GM12875 (cell line): ENCODE results near the gene CUL9.

ENCODE experiments used
- H3K4me3 ChIP-seq: one replicate; pipeline ENCODE4 v1.5.1; 2011; ENCODE audit warnings: low read depth, low read length, control low read depth
- TF ChIP-seq, protein P1 (sequence below): IDR thresholded peaks from 2 replicates; pipeline ENCODE4 v1.5.1; 2011; ENCODE audit warnings: low read depth, mild to moderate bottlenecking, control low read depth, inconsistent platforms, low read length, moderate library complexity, borderline replicate concordance; ENCODE audit not compliant: insufficient read depth

Gene CUL9

GRCh38 chr6:43220439-43220951 lies 38.5 kb downstream of the CUL9 start:
- TF ChIP-seq, protein P1, sequence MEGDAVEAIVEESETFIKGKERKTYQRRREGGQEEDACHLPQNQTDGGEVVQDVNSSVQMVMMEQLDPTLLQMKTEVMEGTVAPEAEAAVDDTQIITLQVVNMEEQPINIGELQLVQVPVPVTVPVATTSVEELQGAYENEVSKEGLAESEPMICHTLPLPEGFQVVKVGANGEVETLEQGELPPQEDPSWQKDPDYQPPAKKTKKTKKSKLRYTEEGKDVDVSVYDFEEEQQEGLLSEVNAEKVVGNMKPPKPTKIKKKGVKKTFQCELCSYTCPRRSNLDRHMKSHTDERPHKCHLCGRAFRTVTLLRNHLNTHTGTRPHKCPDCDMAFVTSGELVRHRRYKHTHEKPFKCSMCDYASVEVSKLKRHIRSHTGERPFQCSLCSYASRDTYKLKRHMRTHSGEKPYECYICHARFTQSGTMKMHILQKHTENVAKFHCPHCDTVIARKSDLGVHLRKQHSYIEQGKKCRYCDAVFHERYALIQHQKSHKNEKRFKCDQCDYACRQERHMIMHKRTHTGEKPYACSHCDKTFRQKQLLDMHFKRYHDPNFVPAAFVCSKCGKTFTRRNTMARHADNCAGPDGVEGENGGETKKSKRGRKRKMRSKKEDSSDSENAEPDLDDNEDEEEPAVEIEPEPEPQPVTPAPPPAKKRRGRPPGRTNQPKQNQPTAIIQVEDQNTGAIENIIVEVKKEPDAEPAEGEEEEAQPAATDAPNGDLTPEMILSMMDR: no peak
- H3K4me3 ChIP-seq: no peak overlapping the region

DNA sequence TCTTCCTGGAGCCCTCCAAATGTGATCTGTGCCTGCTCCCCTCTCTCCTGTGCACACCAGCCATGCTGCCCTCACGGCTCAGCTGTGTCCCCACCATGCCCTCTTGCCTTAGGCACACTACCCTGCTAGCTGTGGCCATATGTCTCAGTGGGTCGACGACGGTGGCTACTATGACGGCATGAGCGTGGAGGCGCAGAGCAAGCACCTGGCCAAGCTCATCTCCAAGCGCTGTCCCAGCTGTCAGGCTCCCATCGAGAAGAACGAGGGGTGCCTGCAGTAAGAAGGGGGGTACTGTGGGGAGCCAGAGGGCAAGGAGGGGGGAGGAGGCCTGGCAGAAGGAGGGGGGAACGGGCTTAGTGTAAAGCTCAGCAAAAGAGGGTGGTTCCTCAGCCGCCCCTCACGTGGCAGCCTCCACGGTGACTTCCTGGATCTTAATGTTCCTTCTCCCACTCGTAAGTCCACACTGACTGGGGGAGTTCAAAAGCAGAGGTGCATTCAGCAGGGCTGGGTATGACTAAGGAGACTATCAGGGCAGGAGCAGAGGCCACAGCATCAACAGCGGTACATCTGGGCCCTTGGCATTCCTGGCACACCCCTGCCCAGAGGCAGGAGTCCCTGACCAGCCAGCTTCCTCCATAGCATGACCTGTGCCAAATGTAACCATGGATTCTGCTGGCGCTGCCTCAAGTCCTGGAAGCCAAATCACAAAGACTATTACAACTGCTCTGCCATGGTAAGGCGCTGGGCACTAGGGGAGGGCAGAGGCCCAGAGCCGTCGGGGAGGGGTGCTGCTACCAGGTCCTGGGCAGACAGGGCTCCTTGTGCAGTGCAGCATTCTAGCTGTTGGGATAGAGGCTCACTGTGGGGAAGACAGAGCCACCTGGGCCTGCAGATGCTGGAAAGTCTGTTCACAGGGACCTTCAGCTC lies 39.3 kb downstream of the CUL9 start:
- H3K4me3 ChIP-seq: no peak overlapping the region
- TF ChIP-seq, protein P1: no peak

- no peak overlapping the region for H3K4me3 ChIP-seq
- TF ChIP-seq, protein P1: no peak
Measured at GRCh38 chr6:43222418-43223059, 40.5 kb downstream of the CUL9 start.

- TF ChIP-seq, protein P1: no peak
Measured at GRCh38 chr6:43223175-43223574, 41.2 kb downstream of the CUL9 start.

DNA sequence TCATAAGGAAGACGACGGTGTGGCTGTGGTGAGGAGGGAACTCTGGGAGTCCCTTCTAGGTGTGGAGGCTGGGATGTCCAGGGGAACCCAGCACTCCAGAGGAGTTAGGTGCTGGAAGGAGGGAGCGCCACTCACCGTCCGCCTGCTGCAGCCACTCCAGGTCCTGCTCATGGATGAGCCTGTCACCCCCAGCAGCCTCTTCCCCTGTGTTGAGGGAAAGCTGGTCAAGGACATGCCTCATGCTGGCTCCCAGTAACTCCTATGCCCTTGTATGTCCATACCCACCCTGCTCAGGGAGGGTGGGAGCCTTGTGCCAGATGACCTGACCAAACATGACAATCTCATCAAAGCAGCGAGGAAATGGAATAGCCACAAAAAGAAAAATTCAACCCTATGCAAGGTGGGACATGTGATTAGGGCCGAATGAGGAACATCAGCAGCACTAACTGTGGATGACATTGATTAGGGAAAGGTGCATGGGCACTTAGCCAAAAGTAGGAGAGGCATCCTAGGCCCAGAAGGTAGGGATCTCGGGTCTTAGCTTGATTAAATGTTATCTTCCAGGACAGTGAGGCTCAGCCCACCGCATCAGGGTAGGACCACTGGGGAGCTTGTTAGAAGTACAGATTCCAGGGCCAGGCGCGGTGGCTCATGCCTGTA lies 44.3 kb downstream of the CUL9 start:
- no peak overlapping the region for H3K4me3 ChIP-seq
- TF ChIP-seq, protein P1: no peak

More at GRCh38 chr6:43223175-43223574, 41.2 kb downstream of the CUL9 start:
- H3K4me3 ChIP-seq: no peak overlapping the region

DNA sequence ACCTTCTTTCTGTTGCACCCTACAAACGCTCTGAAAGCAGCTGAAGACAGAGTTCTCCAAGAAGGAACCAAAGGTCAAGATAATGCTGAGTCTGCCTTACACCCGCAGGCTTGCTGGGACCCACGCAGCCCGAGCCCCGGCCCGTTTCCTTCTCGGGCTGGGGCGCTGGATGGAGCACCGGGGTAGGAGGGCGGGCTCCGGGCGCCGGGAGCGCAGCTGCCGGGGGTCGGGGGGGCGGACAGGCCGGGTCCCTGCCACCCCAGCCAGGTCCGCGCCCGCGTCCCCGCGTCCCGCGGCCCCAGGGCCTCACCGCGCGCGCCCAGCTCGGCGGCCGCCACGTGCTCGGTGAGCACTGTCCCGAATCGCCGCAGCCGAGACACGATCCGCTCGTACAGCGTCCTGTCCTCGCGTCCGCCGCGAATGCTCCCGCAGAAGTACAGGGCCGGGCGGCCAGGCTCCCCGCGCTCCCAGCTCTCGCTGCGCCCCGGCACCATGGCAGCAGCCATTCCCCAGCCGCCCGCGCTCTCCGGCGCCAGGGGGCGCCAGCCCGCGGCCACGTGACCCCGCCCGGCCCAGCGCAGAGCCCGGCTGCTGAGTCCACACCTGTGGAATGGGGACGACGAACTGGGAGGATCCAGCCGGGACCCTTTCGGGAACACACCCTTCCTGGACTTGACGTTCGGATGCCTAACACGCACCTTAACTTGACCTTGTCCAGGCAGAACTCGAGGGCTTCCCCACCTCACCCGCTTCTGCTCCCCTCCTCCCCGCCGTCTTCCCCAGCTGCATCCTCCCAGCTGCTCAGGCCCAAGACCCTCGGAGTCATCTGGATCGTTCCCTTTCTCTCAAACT lies 47.2 kb downstream of the CUL9 start, which contains the start of gene DNPH1:
Gene DNPH1 (minus strand): TSS at position 531 of the 852 bp plus-strand sequence. CDS start 25 bp downstream, at position 506.
- H3K4me3 ChIP-seq: peak within 1 kb of the TSS; percentile 60
- TF ChIP-seq, protein P1: peak; percentile 94
